HFFc6 (cell line): ENCODE data around the gene PTPRN2. TPM values are rescaled to one million over a fixed set of nuclear protein-coding genes. Genes with fewer than 3 reads are reported as not detected.
"Not testable (repeated sequence)": the region's sequence is repeated elsewhere in the genome, so short reads cannot be mapped to it uniquely, and the experiment has no call there.

Experiments
- DNase-seq: peaks from one replicate; pipeline ENCODE4 v3.0.0-alpha.2; 2018
- H3K27ac Mint-ChIP-seq: 2 replicates; pipeline ENCODE4 v1.8.0; 2020; ENCODE audit warnings: mild to moderate bottlenecking, mixed read lengths
- H3K27me3 Mint-ChIP-seq: 2 replicates; pipeline ENCODE4 v1.8.0; 2021; ENCODE audit warnings: mild to moderate bottlenecking, moderate library complexity, mixed read lengths; ENCODE audit not compliant: insufficient read depth
- H3K36me3 Mint-ChIP-seq: 2 replicates; pipeline ENCODE4 v1.8.0; 2021; ENCODE audit warnings: low read depth, mixed read lengths
- H3K4me1 Mint-ChIP-seq: 2 replicates; pipeline ENCODE4 v1.8.0; 2020; ENCODE audit warnings: low read depth, mixed read lengths
- H3K4me3 Mint-ChIP-seq: 2 replicates; pipeline ENCODE4 v1.8.0; 2020; ENCODE audit warnings: mild to moderate bottlenecking, moderate library complexity, mixed read lengths
- H3K9me3 Mint-ChIP-seq: 2 replicates; pipeline ENCODE4 v1.8.0; 2020; ENCODE audit warnings: mild to moderate bottlenecking, mixed read lengths
- CTCF ChIP-seq: fragments of 200-600 bp; sonication (generic); IDR thresholded peaks from 2 replicates; pipeline ENCODE4 v1.5.0; 2021; ENCODE audit warnings: antibody characterized with exemption, mild to moderate bottlenecking
- total RNA-seq, 6 experiments: library from RNA; stranded (reverse); fragmentation: NEBNext Ultra II Directional; extraction: Animal tissue kit (Norgen Biotek cat#: 25700); gene quantifications; 2 replicates in 1 of 6; 3 replicates in 5 of 6; pipeline ENCODE4 v1.2.3, GENCODE V29; 2021

Gene PTPRN2
- total RNA-seq, 6 experiments from 2014 or later = 0.05 to 0.27 (median 0.23) TPM

GRCh38 chr7:157596026-157596425 is 991.6 kb downstream of the PTPRN2 start:
- Mint-ChIP-seq H3K36me3 (peaks cover 7% of the 10 kb centered on the region; the same call in 1 of the 2 replicates), H3K27me3 (peaks cover 4% of the 10 kb centered on the region), H3K4me1 (no peaks in the 10 kb centered on the region), H3K9me3 (peaks cover 35% of the 10 kb centered on the region; the same call in 1 of the 2 replicates), H3K4me3 (no peak overlapping the region), H3K27ac (no peak overlapping the region)
- no peak for TF ChIP-seq CTCF
- DNase-seq = no peak

GRCh38 chr7:157595086-157595855 is 992.4 kb downstream of the PTPRN2 start:
- Mint-ChIP-seq H3K4me3 (no peak overlapping the region), H3K4me1 (no peaks in the 10 kb centered on the region), H3K27me3 (peaks cover 4% of the 10 kb centered on the region), H3K36me3 (peaks cover 7% of the 10 kb centered on the region; the same call in 1 of the 2 replicates), H3K27ac (no peak overlapping the region), H3K9me3 (peaks cover 38% of the 10 kb centered on the region; the same call in 1 of the 2 replicates)
- TF ChIP-seq CTCF = no peak
- no peak for DNase-seq

GRCh38 chr7:157594306-157594705 is 993.3 kb downstream of the PTPRN2 start:
- peaks cover 7% of the 10 kb centered on the region; the same call in 1 of the 2 replicates for H3K36me3 Mint-ChIP-seq
- peaks cover 38% of the 10 kb centered on the region; the same call in 1 of the 2 replicates for H3K9me3 Mint-ChIP-seq
- no peak overlapping the region for H3K27ac Mint-ChIP-seq
- peaks cover 3% of the 10 kb centered on the region for H3K27me3 Mint-ChIP-seq
- no peak overlapping the region for H3K4me3 Mint-ChIP-seq
- no peak for DNase-seq
- no peaks in the 10 kb centered on the region for H3K4me1 Mint-ChIP-seq
- no peak for TF ChIP-seq CTCF

- Mint-ChIP-seq H3K4me3 (no peak overlapping the region), H3K27ac (no peak overlapping the region), H3K9me3 (peaks cover 38% of the 10 kb centered on the region; the same call in 1 of the 2 replicates), H3K4me1 (no peaks in the 10 kb centered on the region), H3K27me3 (peaks cover 5% of the 10 kb centered on the region), H3K36me3 (peaks cover 7% of the 10 kb centered on the region; the same call in 1 of the 2 replicates)
- no peak for TF ChIP-seq CTCF
- DNase-seq = no peak
These were observed 994.1 kb downstream of the PTPRN2 start for GRCh38 chr7:157593541-157593940.

GRCh38 chr7:157592636-157593320 is 994.8 kb downstream of the PTPRN2 start:
- not testable (repeated sequence) for H3K27me3 Mint-ChIP-seq, H3K27ac Mint-ChIP-seq, DNase-seq, H3K4me1 Mint-ChIP-seq, H3K36me3 Mint-ChIP-seq, H3K4me3 Mint-ChIP-seq
- H3K9me3 Mint-ChIP-seq = peaks cover 38% of the 10 kb centered on the region; the same call in 1 of the 2 replicates

GRCh38 chr7:157590526-157590925 is 997.1 kb downstream of the PTPRN2 start:
- TF ChIP-seq CTCF = no peak
- Mint-ChIP-seq H3K36me3 (peaks cover 7% of the 10 kb centered on the region; the same call in 1 of the 2 replicates), H3K27ac (no peak overlapping the region)

More at GRCh38 chr7:157590526-157590925, 997.1 kb downstream of the PTPRN2 start:
- H3K4me3 Mint-ChIP-seq = no peak overlapping the region
- H3K4me1 Mint-ChIP-seq = no peaks in the 10 kb centered on the region
- H3K27me3 Mint-ChIP-seq = peaks cover 9% of the 10 kb centered on the region
- H3K9me3 Mint-ChIP-seq = peaks cover 33% of the 10 kb centered on the region; the same call in 1 of the 2 replicates
- no peak for DNase-seq
